ENCODE results near the gene NAT16. TPM values are rescaled to one million over a fixed set of nuclear protein-coding genes. Genes with fewer than 3 reads are reported as not detected.
A peak's percentile ranks its signal among the peaks of the same experiment; 100 is the strongest.

The NAT16 gene
- total and polyA plus RNA-seq, 2 of the 13 experiments (the other 11 are each of a cell fraction or from before 2014, with no cell fraction given): 0.04 TPM; not detected in 1

- peak; percentile 95; the same call in 1 of the 2 replicates for TF ChIP-seq ZNF691 (CRISPR knock-in tag; IDR thresholded peaks at IDR 0.05; ENCODE audit: borderline replicate concordance, low read depth)
- no peak for TF ChIP-seq NFE2 (CRISPR knock-in tag; IDR thresholded peaks at IDR 0.05)
- no peak for TF ChIP-seq ZNF282 (IDR thresholded peaks at IDR 0.05; ENCODE audit: partially characterized antibody)
- TF ChIP-seq SRSF9 (IDR thresholded peaks at IDR 0.05; ENCODE audit: borderline replicate concordance, insufficient read depth, low read depth, low read length, poor library complexity, severe bottlenecking): no peak
- peak; percentile 92 for TF ChIP-seq ZBTB38 (CRISPR knock-in tag; IDR thresholded peaks at IDR 0.05)
- TF ChIP-seq ZKSCAN1 (IDR thresholded peaks at IDR 0.05; ENCODE audit: low read length): no peak
- TF ChIP-seq FOXO4 (CRISPR knock-in tag; conservative IDR thresholded peaks at IDR 0.05): peak; percentile 98; the same call in 1 of the 2 replicates
- peak; percentile 96 for TF ChIP-seq ZFP1 (CRISPR knock-in tag; IDR thresholded peaks at IDR 0.05)
- TF ChIP-seq ATF7-NPFF (CRISPR knock-in tag; IDR thresholded peaks at IDR 0.05; ENCODE audit: low read depth): peak; percentile 99
- no peak for TF ChIP-seq BCLAF1 (IDR thresholded peaks at IDR 0.05)
- TF ChIP-seq NRL (CRISPR knock-in tag; IDR thresholded peaks at IDR 0.05; ENCODE audit: borderline replicate concordance): peak; percentile 90; the same call in 1 of the 2 replicates
- peak; percentile 96 for TF ChIP-seq ZNF780A (CRISPR knock-in tag; IDR thresholded peaks at IDR 0.05)
- peak; percentile 66 for TF ChIP-seq NFYB (CRISPR knock-in tag; IDR thresholded peaks at IDR 0.05)
- no peak for TF ChIP-seq ZNF34 (CRISPR knock-in tag; IDR thresholded peaks at IDR 0.05; ENCODE audit: borderline replicate concordance)
- TF ChIP-seq TBL1XR1 (IDR thresholded peaks at IDR 0.05; ENCODE audit: borderline replicate concordance, low read length, partially characterized antibody): no peak
- peak; percentile 99 for TF ChIP-seq ZNF772 (CRISPR knock-in tag; IDR thresholded peaks at IDR 0.05)
- peak; percentile 99 for TF ChIP-seq ZNF275 (CRISPR knock-in tag; IDR thresholded peaks at IDR 0.05; ENCODE audit: borderline replicate concordance)
- 0 out of 2 replicates have a peak, but pooled peaks have one; percentile 38 for TF ChIP-seq ZNF567 (CRISPR knock-in tag; IDR thresholded peaks at IDR 0.05; ENCODE audit: borderline replicate concordance)
- TF ChIP-seq ZKSCAN5 (CRISPR knock-in tag; IDR thresholded peaks at IDR 0.05): peak; percentile 33; the same call in 1 of the 2 replicates
- peak; percentile 91 for TF ChIP-seq ZNF12 (CRISPR knock-in tag; IDR thresholded peaks at IDR 0.05)
- peak; percentile 78; the same call in 1 of the 2 replicates for TF ChIP-seq HNF1B (CRISPR knock-in tag; IDR thresholded peaks at IDR 0.05)
Measured at GRCh38 chr7:101165075-101165957, 14.8 kb downstream of the NAT16 start, which contains the start of gene VGF (continued).
